Heart left ventricle (tissue), 16 donors: ENCODE data around the gene STK11IP. TPM values are rescaled to one million over a fixed set of nuclear protein-coding genes. Genes with fewer than 3 reads are reported as not detected.

Experiments
- ATAC-seq, 4 donors: fragments of 200-7000 bp; cut with Tn5 transposase; one replicate each; pipeline ENCODE4 v1.9.1; 2020 to 2022; ENCODE audit warnings: moderate library complexity in 4 of 4, mild to moderate bottlenecking in 3 of 4, moderate number of reproducible peaks in 1 of 4
- DNase-seq, 5 donors: peaks; one replicate each; pipeline ENCODE4 v3.0.0-alpha.2; 2020
- H3K27ac ChIP-seq, 12 donors: fragments of 200-600 bp; sonication (generic) in 4 of 12; one replicate each; pipeline versions ENCODE4 v1.5.0 to v1.8.0; 2016 to 2022; ENCODE audit warnings: mild to moderate bottlenecking in 2 of 12
- H3K27me3 ChIP-seq, 9 donors: fragments of 200-600 bp; sonication (generic) in 2 of 9; one replicate each; pipeline versions ENCODE4 v1.5.1 to v1.8.0; 2016 to 2022; ENCODE audit warnings: mild to moderate bottlenecking in 3 of 9
- H3K36me3 ChIP-seq, 9 donors: fragments of 200-600 bp; sonication (generic) in 2 of 9; one replicate each; pipeline versions ENCODE4 v1.5.0 to v1.8.0; 2018 to 2022; ENCODE audit warnings: mild to moderate bottlenecking in 2 of 9
- H3K4me1 ChIP-seq, 12 donors: fragments of 200-600 bp; sonication (generic) in 4 of 12; one replicate each; pipeline versions ENCODE4 v1.5.0 to v1.8.0; 2016 to 2022; ENCODE audit warnings: mild to moderate bottlenecking in 3 of 12
- H3K4me3 ChIP-seq, 12 donors: fragments of 200-600 bp; sonication (generic) in 4 of 12; one replicate each; pipeline versions ENCODE4 v1.5.0 to v1.8.0; 2017 to 2022; ENCODE audit warnings: mild to moderate bottlenecking in 9 of 12, moderate library complexity in 4 of 12
- H3K9me3 ChIP-seq, 12 donors: fragments of 200-600 bp; sonication (generic) in 4 of 12; one replicate each; pipeline versions ENCODE4 v1.5.0 to v1.8.0; 2016 to 2022; ENCODE audit warnings: mild to moderate bottlenecking in 1 of 12
- CTCF ChIP-seq, 12 donors: fragments of 200-600 bp; sonication (generic) in 4 of 12; IDR thresholded peaks; one replicate each; pipeline versions ENCODE4 v1.5.0 to v1.8.0; 2018 to 2022; ENCODE audit warnings: antibody characterized with exemption in 12 of 12, mild to moderate bottlenecking in 5 of 12
- POLR2A ChIP-seq, 2 donors: fragments of 450-650 bp; IDR thresholded peaks; one replicate each; pipeline ENCODE4 v1.6.1; 2017; ENCODE audit warnings: antibody characterized with exemption in 2 of 2, mild to moderate bottlenecking in 2 of 2, moderate library complexity in 2 of 2
- WGBS, 4 donors: extraction: QIAGEN DNeasy Blood & Tissue Kit in 2 of 4; methylation state at CpG; one replicate each; pipeline versions ENCODE4 v1.1.5 to v1.1.7; 2013 to 2018; 5-methylcytosine and 5-hydroxymethylcytosine counted together
- intact Hi-C, 10 donors: fragments of 100-400 bp; cut with DNase I; formaldehyde crosslinking; loops; one replicate each; pipeline versions ENCODE4 v1.11.1 to v1.14.2; 2022
- polyA plus RNA-seq, 2 donors: library from polyadenylated mRNA; stranded (reverse); fragments of 200-250 nt; gene quantifications; one replicate each; pipeline ENCODE4 v1.2.3, GENCODE V29; 2013
- total RNA-seq, 9 donors: library from RNA; depleted of rRNA in 2 of 9; stranded (reverse); fragments of >200 nt in 2 of 9; fragmentation: NEBNext Ultra II Directional in 3 of 9; extraction: Animal tissue kit (Norgen Biotek cat#: 25700) in 3 of 9; gene quantifications; one replicate each; pipeline versions ENCODE4 v1.1.0 to v1.2.4, GENCODE V29; 2016 to 2023
- donor health status: ischemic (EF 13 %, LVEDD 7.1; RV severe dilation, severe dysfunction).
- donor health status: healthy with polysubstance abuse.
- donor health status: DM: no; HTN: yes; CAD: no.
- donor health status: DM: no; HTN: no; CAD: no.
- donor health status: ischemic (EF 25% LVEDD 6.9; RV normal size, moderate dysfunction).
- donor health status: ischemic (EF 25% LVEDD 5.7; RV mildly dilated, moderate dysfunction).
- donor health status: healthy.
- donor health status: DM: yes; HTN: yes; CAD: no.
- donor health status: ischemic (EF 35%, LVEDD 5.7; RV mildly dilated, moderate dysfunction).
- donor health status: nonischemic (EF 11% LVEDD 7.7; RV severe dilation, severe dysfunction).
- donor health status: DM: yes; HTN: yes; CAD: no.
- donor health status: PGD.
- donor health status: ischemic (EF 29% LVEDD 5.4; RV normal size, mild dysfunction).
- donor health status: nonischemic (EF 23%, LVEDD 6.1; RV moderate dilation, normal function).

Gene STK11IP
- total and polyA plus RNA-seq, 11 donors, result 7.3 to 24.1 (median 14.9) TPM

GRCh38 chr2:219642069-219642454, 44.4 kb downstream of the STK11IP start:
- H3K4me3 ChIP-seq, result no peak overlapping the region
- peaks cover 0 to 80% (median 38%) of the 10 kb centered on the region in 12 donors for H3K4me1 ChIP-seq
- TF ChIP-seq POLR2A (IDR thresholded peaks at IDR 0.05), result no peak
- no peak for TF ChIP-seq CTCF (IDR thresholded peaks at IDR 0.05)
- ATAC-seq (no peak), DNase-seq (no peak)
- peaks cover 0 to 19% (median 0%) of the 10 kb centered on the region in 9 donors for H3K36me3 ChIP-seq
- peak overlapping the region in 10 of 12 donors; percentile 29 to 98 (median 74) for H3K27ac ChIP-seq
- WGBS, 4 donors, result 24 to 34% (median 29%) methylated on average over 8 of the region's 8 CpGs
- intact Hi-C loops, result loop anchor here in 8 of 10 donors (1.0 to 10.0 kb wide), 5 partner anchors 97 to 101 kb away; partner anchors contain the start of genes CHPF (in 7 of the 8) and TMEM198 (in 4 of the 8)
- no peaks in the 10 kb centered on the region for H3K9me3 ChIP-seq
- H3K27me3 ChIP-seq, result no peaks in the 10 kb centered on the region

GRCh38 chr2:219642465-219643083, 44.9 kb downstream of the STK11IP start:
- H3K27me3 ChIP-seq, result no peaks in the 10 kb centered on the region
- peak; percentile 93 to 98 (median 97) for DNase-seq
- peak; percentile 28 to 63 (median 54) for ATAC-seq
- H3K4me1 ChIP-seq, result peaks cover 0 to 76% (median 38%) of the 10 kb centered on the region in 12 donors
- peaks cover 0 to 19% (median 0%) of the 10 kb centered on the region in 9 donors for H3K36me3 ChIP-seq
- intact Hi-C loops, result loop anchor here in 8 of 10 donors (1.0 to 10.0 kb wide), 5 partner anchors 98 to 101 kb away; partner anchors contain the start of genes CHPF (in 7 of the 8) and TMEM198 (in 4 of the 8)
- no peaks in the 10 kb centered on the region for H3K9me3 ChIP-seq
- peak; percentile 90 to 99 (median 98) for TF ChIP-seq CTCF (IDR thresholded peaks at IDR 0.05)
- TF ChIP-seq POLR2A (IDR thresholded peaks at IDR 0.05), result peak in 1 of 2 donors; percentile 42
- no peak overlapping the region for H3K4me3 ChIP-seq
- WGBS, 4 donors, result 11 to 15% (median 11%) methylated on average over 16 to 24 of the region's 24 CpGs
- peak overlapping the region; percentile 32 to 99 (median 86) for H3K27ac ChIP-seq

GRCh38 chr2:219643084-219643473, 45.4 kb downstream of the STK11IP start:
- no peaks in the 10 kb centered on the region for H3K9me3 ChIP-seq
- H3K4me1 ChIP-seq, result peaks cover 0 to 71% (median 38%) of the 10 kb centered on the region in 12 donors
- no peaks in the 10 kb centered on the region for H3K27me3 ChIP-seq
- WGBS, 4 donors, result 74 to 83% (median 79%) methylated on average over 6 to 7 of the region's 7 CpGs
- TF ChIP-seq CTCF (IDR thresholded peaks at IDR 0.05), result no peak
- TF ChIP-seq POLR2A (IDR thresholded peaks at IDR 0.05), result no peak
- peaks cover 0 to 18% (median 0%) of the 10 kb centered on the region in 9 donors for H3K36me3 ChIP-seq
- intact Hi-C loops, result loop anchor here in 6 of 10 donors (2.0 to 10.0 kb wide), 3 partner anchors 98 to 101 kb away; partner anchors contain the start of genes CHPF (in 6 of the 6) and TMEM198 (in 4 of the 6)
- H3K27ac ChIP-seq, result peak overlapping the region; percentile 32 to 99 (median 84)
- H3K4me3 ChIP-seq, result no peak overlapping the region
- no peak for ATAC-seq
- peak in 1 of 5 donors; percentile 34 for DNase-seq

GRCh38 chr2:219643788-219644398, 46.2 kb downstream of the STK11IP start:
- H3K27me3 ChIP-seq, result no peaks in the 10 kb centered on the region
- H3K27ac ChIP-seq, result peak overlapping the region; percentile 74 to 99 (median 88)
- no peak for TF ChIP-seq CTCF (IDR thresholded peaks at IDR 0.05)
- TF ChIP-seq POLR2A (IDR thresholded peaks at IDR 0.05), result no peak
- H3K4me1 ChIP-seq, result peaks cover 0 to 63% (median 37%) of the 10 kb centered on the region in 12 donors
- peak; percentile 4 to 42 (median 13) for ATAC-seq
- intact Hi-C loops, result loop anchor here in 7 of 10 donors (2.0 to 10.0 kb wide), 6 partner anchors 15 to 102 kb away; partner anchors contain the start of genes CHPF (in 6 of the 7), TMEM198 (in 4 of the 7) and STK11IP (in 1 of the 7)
- WGBS, 4 donors, result 66 to 72% (median 68%) methylated on average over 14 of the region's 14 CpGs
- H3K36me3 ChIP-seq, result peaks cover 0 to 15% (median 0%) of the 10 kb centered on the region in 9 donors
- H3K9me3 ChIP-seq, result no peaks in the 10 kb centered on the region
- DNase-seq, result peak in 4 of 5 donors; percentile 41 to 83 (median 75)
- no peak overlapping the region for H3K4me3 ChIP-seq
